Small intestine (tissue), 7 donors: ENCODE results near the gene FASN. TPM values are rescaled to one million over a fixed set of nuclear protein-coding genes. Genes with fewer than 3 reads are reported as not detected.
A peak's percentile ranks its signal among the peaks of the same experiment; 100 is the strongest.

Source experiments
- DNase-seq, 2 donors: peaks; one replicate each; pipeline versions ENCODE4 v3.0.0 to v3.0.0-alpha.2; 2013
- FAIRE-seq: peaks from 2 replicates; lab custom pipeline; 2012; peaks lifted over from hg19 to GRCh38; lab: Jason Lieb, UNC
- H3K27ac ChIP-seq, 3 donors: one replicate each; pipeline ENCODE4 v1.5.1; 2013; ENCODE audit warnings: low read length in 2 of 3, mild to moderate bottlenecking in 2 of 3, control low read depth in 1 of 3, inconsistent platforms in 1 of 3, low read depth in 1 of 3, moderate library complexity in 1 of 3
- H3K27me3 ChIP-seq, 3 donors: one replicate each; pipeline ENCODE4 v1.6.1; 2013; ENCODE audit warnings: low read length in 3 of 3, inconsistent platforms in 1 of 3; ENCODE audit not compliant: control insufficient read depth in 3 of 3, insufficient read depth in 3 of 3
- H3K36me3 ChIP-seq, 3 donors: one replicate each; pipeline ENCODE4 v1.6.1; 2013; ENCODE audit warnings: low read length in 3 of 3, inconsistent platforms in 1 of 3, low read depth in 1 of 3, mild to moderate bottlenecking in 1 of 3, moderate library complexity in 1 of 3; ENCODE audit not compliant: control insufficient read depth in 3 of 3, insufficient read depth in 2 of 3
- H3K4me1 ChIP-seq, 3 donors: one replicate each; pipeline ENCODE4 v1.6.1; 2013; ENCODE audit warnings: low read length in 2 of 3, inconsistent platforms in 1 of 3, low read depth in 1 of 3, mild to moderate bottlenecking in 1 of 3, moderate library complexity in 1 of 3; ENCODE audit not compliant: control insufficient read depth in 3 of 3, insufficient read depth in 2 of 3
- H3K4me3 ChIP-seq, 3 donors: one replicate each; pipeline ENCODE4 v1.5.1; 2013; ENCODE audit warnings: low read length in 3 of 3, control low read depth in 1 of 3, inconsistent platforms in 1 of 3, low read depth in 1 of 3, mild to moderate bottlenecking in 1 of 3, moderate library complexity in 1 of 3
- H3K9me3 ChIP-seq, 2 donors: one replicate each; pipeline ENCODE4 v1.6.1; 2013; ENCODE audit warnings: low read depth in 1 of 2, low read length in 1 of 2; ENCODE audit not compliant: control insufficient read depth in 2 of 2, insufficient read depth in 1 of 2
- WGBS, 3 donors: extraction: QIAGEN DNeasy Blood & Tissue Kit; methylation state at CpG; one replicate each; pipeline ENCODE4 v1.1.7; 2013; 5-methylcytosine and 5-hydroxymethylcytosine counted together
- polyA plus RNA-seq, 4 donors: library from polyadenylated mRNA; stranded (reverse) in 3 of 4; unstranded in 1 of 4; fragments of 200-250 nt in 3 of 4; fragments of 120-200 nt in 1 of 4; gene quantifications; one replicate each; pipeline versions ENCODE4 v1.2.1 to v1.2.3, GENCODE V29; 2013
- donor health status: healthy with polysubstance abuse.
- donor health status: control.
- donor health status: control.
- donor health status: Bipolar disorder and iron deficiency.
- donor health status: healthy.

The FASN gene
- polyA plus RNA-seq, 4 donors = 13.2 to 103 (median 21.7) TPM

GRCh38 chr17:82078433-82078832 is 19.6 kb downstream of the FASN start:
- no peaks in the 10 kb centered on the region for H3K9me3 ChIP-seq
- H3K27me3 ChIP-seq = no peaks in the 10 kb centered on the region
- no peak overlapping the region for H3K4me3 ChIP-seq
- no peaks in the 10 kb centered on the region for H3K4me1 ChIP-seq
- no peak overlapping the region for H3K27ac ChIP-seq
- WGBS, 3 donors = 90 to 92% (median 90%) methylated on average over 18 of the region's 18 CpGs
- FAIRE-seq (no peak), DNase-seq (no peak)
- peaks cover 25 to 60% (median 30%) of the 10 kb centered on the region in 3 donors for H3K36me3 ChIP-seq

GRCh38 chr17:82077617-82078358 is 20.2 kb downstream of the FASN start:
- Histone ChIP-seq H3K4me1 (no peaks in the 10 kb centered on the region), H3K27ac (no peak overlapping the region), H3K36me3 (peaks cover 19 to 54% (median 25%) of the 10 kb centered on the region in 3 donors), H3K27me3 (no peaks in the 10 kb centered on the region), H3K4me3 (no peak overlapping the region), H3K9me3 (no peaks in the 10 kb centered on the region)
- DNase-seq (peak in 1 of 2 donors; percentile 52), FAIRE-seq (no peak)
- WGBS, 3 donors = 56 to 67% (median 65%) methylated on average over 28 of the region's 28 CpGs

- FAIRE-seq = no peak
- 81 to 82% (median 81%) methylated on average over 20 to 21 of the region's 21 CpGs for whole genome bisulfite sequencing, 3 donors
Measured at GRCh38 chr17:82076785-82077591, 21.0 kb downstream of the FASN start.

DNA sequence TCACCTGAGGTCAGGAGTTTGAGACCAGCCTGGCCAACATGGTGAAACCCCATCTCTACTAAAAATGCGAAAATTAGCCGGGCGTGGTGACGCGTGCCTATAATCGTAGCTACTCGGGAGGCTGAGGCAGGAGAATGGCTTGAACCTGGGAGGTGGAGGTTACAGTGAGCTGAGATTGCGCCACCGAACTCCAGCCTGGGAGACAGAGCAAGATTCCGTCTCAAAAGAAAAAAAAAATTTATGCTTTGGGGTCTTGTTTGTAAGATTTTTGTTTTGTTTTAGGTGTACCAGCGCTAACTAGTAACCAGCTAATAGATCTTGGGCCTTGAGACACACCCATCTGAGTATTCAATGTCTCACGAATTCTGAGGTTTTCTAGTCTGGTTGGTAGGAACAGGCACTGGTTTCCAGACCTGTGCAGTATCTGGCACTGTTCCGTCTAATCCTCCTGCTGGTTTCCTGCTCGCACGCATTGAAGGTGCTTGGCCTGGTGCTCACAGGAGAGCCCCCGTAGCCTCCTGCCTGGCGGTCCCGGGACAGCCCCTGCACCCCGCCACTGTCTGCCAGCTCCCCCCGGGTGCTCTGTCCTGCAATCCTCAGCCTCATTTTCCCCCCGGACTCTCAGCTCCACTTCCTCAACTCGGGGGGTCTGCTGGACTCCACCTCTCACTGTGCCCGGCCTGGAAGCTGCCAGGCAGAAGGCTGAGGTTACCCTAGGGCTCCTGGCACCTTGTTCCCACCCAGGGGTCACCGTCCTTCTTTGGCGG is 21.8 kb downstream of the FASN start:
- no peak for FAIRE-seq

More at GRCh38 chr17:82076785-82077591, 21.0 kb downstream of the FASN start:
- H3K4me1 ChIP-seq = no peaks in the 10 kb centered on the region
- H3K9me3 ChIP-seq = no peaks in the 10 kb centered on the region
- peaks cover 12 to 46% (median 19%) of the 10 kb centered on the region in 3 donors for H3K36me3 ChIP-seq
- no peak overlapping the region for H3K4me3 ChIP-seq
- no peaks in the 10 kb centered on the region for H3K27me3 ChIP-seq
- DNase-seq = no peak
- no peak overlapping the region for H3K27ac ChIP-seq

GRCh38 chr17:82073446-82073845 is 24.6 kb downstream of the FASN start:
- FAIRE-seq = no peak

More for the DNA sequence above, 21.8 kb downstream of the FASN start:
- H3K27me3 ChIP-seq = no peaks in the 10 kb centered on the region
- no peak overlapping the region for H3K27ac ChIP-seq
- peaks cover 12 to 39% (median 13%) of the 10 kb centered on the region in 3 donors for H3K36me3 ChIP-seq
- H3K9me3 ChIP-seq = no peaks in the 10 kb centered on the region
- DNase-seq = no peak
- 77 to 85% (median 82%) methylated on average over 25 of the region's 25 CpGs for WGBS, 3 donors
- H3K4me3 ChIP-seq = no peak overlapping the region
- H3K4me1 ChIP-seq = no peaks in the 10 kb centered on the region

DNA sequence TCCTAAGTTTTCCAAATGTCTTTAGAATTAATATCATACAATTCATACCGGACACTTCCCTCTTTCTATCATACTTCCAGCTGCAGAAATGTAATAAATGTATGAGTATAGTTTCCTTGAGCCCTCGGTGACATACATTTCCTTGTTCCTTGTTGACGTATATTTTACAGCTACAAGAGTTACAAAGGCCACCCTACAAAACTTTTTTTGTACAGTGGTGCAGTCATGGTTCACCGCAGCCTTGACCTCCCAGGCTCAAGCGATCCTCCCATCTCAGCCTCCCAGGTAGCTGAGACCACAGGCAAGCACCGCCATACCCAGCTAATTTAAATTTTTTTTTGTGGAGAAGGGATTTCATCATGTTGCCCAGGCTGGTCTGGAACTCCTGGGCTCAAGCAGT is 25.2 kb downstream of the FASN start:
- DNase-seq (peak in 1 of 2 donors; percentile 70), FAIRE-seq (no peak)
- Histone ChIP-seq H3K9me3 (no peaks in the 10 kb centered on the region), H3K4me3 (no peak overlapping the region), H3K27ac (no peak overlapping the region), H3K27me3 (no peaks in the 10 kb centered on the region), H3K36me3 (peaks cover 0 to 6% (median under 1%) of the 10 kb centered on the region in 3 donors), H3K4me1 (no peaks in the 10 kb centered on the region)
- 35 to 57% (median 48%) methylated on average over 6 of the region's 6 CpGs for WGBS, 3 donors

More at GRCh38 chr17:82073446-82073845, 24.6 kb downstream of the FASN start:
- no peaks in the 10 kb centered on the region for H3K4me1 ChIP-seq
- no peak overlapping the region for H3K27ac ChIP-seq
- H3K9me3 ChIP-seq = no peaks in the 10 kb centered on the region
- WGBS, 3 donors = 83 to 89% (median 85%) methylated on average over 9 of the region's 9 CpGs
- H3K27me3 ChIP-seq = no peaks in the 10 kb centered on the region
- DNase-seq = no peak
- peaks cover 0 to 13% (median 5%) of the 10 kb centered on the region in 3 donors for H3K36me3 ChIP-seq
- no peak overlapping the region for H3K4me3 ChIP-seq

DNA sequence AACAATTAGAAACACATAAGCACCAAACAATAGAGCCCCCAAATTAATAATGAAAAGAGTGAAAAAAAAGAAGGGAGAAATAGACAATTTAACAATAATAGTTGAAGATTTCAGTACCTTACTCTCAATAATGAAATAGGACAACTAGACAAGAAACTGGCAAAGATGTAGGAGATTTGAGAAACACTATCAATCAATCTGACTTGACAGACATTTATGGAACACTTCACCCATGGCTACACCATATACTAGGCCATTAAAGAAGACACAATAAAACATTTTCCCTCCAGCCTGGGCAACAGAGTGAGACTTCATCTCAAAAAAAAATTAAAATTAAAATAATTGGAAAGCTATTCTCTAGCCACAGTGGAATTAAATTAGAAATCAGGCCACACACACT is 27.4 kb downstream of the FASN start:
- no peaks in the 10 kb centered on the region for H3K36me3 ChIP-seq
- DNase-seq = no peak
- H3K4me3 ChIP-seq = no peak overlapping the region
- FAIRE-seq = no peak
- H3K27me3 ChIP-seq = no peaks in the 10 kb centered on the region
- peaks cover 1 to 5% (median 3%) of the 10 kb centered on the region in 3 donors for H3K4me1 ChIP-seq
- H3K27ac ChIP-seq = no peak overlapping the region
- no peaks in the 10 kb centered on the region for H3K9me3 ChIP-seq
